Stromal cell of bone marrow (primary cell): ENCODE data around the gene ENO3.

Source experiments
- DNase-seq: peaks from one replicate; pipeline ENCODE4 v3.0.0-alpha.2; 2012; ENCODE audit warnings: low read depth

Gene ENO3

GRCh38 chr17:4950075-4950745 lies 709 bp upstream of the ENO3 start:
- no peak for DNase-seq

GRCh38 chr17:4951486-4951885 lies 567 bp downstream of the ENO3 start:
- DNase-seq: no peak

DNA sequence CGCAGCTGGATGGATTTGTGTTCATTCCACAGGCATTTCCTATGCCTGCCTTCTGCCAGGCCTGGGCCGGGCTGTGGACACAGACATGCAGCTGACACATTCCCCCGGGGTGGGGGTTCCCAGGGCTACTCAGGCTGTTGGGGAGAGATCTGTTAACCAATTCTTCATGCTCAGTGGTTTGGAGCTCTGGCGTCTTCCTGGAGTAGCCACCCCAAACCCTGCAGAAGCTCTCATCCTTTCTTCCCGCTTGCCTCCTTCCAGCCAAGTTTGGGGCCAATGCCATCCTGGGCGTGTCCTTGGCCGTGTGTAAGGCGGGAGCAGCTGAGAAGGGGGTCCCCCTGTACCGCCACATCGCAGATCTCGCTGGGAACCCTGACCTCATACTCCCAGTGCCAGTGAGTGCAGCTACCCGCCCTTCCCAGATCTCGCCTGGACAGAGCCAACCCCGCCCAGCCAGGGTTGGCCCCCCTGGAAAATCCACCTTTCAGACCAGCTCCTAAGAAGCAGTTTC lies 2.6 kb downstream of the ENO3 start:
- DNase-seq: peak; percentile 78

- no peak for DNase-seq
Measured at GRCh38 chr17:4955091-4955490, 4.2 kb downstream of the ENO3 start.

DNA sequence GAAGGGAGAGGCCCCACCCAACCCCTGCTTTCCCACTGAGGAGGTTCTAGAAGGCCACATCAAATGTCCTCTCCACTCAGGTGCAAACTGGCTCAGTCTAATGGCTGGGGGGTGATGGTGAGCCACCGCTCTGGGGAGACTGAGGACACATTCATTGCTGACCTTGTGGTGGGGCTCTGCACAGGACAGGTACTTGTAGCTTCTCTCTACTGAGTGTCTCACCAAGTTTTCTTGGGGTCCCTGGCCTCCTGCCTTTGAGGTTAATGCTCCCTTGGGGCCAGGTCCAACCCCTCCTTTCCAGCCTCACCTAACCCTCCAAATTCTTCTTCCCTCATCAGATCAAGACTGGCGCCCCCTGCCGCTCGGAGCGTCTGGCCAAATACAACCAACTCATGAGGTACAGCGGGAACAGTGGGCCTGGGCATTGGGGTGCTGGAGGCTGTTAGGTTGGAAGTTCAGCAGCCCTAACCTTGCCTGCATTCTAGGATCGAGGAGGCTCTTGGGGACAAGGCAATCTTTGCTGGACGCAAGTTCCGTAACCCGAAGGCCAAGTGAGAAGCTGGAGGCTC lies 5.7 kb downstream of the ENO3 start:
- no peak for DNase-seq

GRCh38 chr17:4958102-4958501 lies 7.2 kb downstream of the ENO3 start:
- DNase-seq: no peak

- DNase-seq: no peak
Measured at GRCh38 chr17:4959261-4959965, 8.5 kb downstream of the ENO3 start.

- no peak for DNase-seq
Measured at GRCh38 chr17:4960279-4960922, 9.5 kb downstream of the ENO3 start.

DNA sequence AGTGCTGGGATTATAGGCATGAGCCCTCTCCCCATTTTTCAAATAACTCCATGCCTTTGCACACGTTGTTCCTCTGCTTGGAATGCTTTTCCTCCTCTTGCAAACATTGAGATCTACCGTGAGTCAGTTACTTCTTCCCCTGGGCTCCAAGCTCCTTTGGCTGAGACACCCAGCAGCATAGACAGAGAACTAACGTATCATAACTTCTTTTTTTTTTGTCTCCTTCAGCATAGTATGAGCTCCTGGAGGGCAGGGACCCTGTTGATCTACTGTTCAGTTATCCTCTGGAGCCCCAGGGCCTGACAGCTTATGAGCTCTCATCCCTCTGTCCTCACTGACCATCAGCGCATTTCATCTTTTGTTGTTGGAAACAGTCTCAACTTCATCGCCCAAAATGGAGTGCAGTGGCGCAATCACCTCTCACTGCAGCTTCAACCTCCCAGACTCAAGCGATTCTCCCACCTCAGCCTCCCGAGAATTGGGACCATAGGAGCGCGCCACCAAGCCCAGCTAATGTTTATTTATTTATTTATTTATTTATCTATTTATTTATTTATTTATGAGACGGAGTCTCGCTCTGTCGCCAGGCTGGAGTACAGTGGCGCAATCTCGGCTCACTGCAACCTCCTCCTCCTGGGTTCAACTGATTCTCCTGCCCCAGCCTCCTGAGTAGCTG lies 14.5 kb downstream of the ENO3 start:
- no peak for DNase-seq

DNA sequence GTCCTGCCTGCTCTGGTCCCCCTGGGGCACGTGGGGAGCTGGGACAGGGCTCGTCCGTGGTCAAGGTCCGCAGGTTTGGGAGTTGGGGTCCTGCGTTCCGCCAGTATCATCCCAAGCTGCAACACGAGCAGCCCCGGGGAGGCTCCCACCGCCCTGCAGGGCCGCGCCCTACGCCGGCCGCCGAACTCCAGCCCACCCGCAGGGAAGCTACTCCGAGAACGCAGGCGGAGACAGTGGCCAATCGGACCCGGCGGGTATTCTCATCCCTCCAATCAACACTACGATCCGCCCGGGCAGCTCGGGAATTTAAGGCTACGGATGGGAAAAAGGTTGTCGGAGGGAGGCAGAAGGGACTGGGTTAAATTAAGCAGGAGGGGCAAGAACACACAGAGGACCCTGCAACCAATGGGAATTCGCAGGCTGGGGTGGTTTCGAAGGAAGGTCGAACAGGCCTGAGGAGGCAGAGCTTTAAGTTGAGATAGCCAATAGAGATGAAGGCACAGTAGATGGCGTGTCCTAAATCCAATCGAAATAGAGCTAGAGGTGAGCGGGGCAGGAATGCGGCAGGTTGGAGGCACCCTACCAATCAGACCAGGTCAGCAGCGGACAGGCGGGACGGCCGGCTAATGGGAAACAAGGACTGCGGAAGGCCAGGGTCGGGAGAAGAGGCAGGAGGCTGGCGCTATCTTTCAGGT lies 16.1 kb downstream of the ENO3 start:
- DNase-seq: peak; percentile 99

DNA sequence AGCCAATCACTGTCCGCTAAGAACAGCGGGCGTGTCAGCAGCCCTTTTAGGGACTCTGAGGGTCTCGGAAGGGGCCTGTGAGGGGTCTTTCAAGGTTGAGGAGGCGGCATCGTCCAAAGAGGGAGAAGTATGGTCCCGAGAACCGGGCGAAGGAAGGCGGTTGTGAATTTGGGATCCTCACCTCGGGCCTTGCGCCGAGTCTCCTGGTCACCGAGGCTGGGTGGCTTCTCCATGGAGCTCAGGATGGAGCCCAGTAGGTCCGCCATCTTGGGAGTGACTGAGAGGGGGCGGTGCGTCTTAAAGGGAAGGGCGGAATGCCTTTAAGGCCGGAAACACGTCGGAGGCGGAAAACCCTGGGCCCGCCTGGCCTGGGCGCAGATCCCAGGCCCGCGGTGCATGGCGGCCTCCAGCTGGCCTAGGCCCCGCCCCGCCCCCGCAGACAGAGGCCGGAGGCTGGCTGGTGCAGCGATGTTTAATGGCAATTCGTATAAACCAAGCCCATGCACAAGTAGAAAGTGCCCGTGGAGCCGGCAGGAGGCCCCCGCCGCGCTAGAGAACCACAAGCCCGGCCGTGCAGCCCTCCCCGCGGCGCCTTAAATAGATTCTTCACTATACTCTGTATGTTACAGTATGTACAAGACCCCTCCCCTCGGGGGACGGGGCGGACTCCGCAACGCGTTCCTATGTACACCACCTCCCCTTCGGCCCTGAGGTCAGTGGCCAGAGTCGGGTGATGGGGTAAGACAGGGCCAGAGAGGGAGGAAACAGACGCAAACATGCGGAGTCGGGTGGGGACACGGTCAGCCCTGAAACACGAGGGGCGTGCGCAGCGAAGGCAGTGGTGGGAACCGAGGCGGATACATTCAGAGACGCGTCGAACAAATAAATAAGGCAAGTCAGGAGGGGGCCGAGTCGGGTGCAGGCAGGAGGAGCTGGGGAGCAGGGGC lies 16.9 kb downstream of the ENO3 start, which contains the start of gene SPAG7:
Gene SPAG7, minus strand, starts transcription at position 279 of the 947 bp plus-strand sequence. Its CDS starts 13 bp downstream, at position 266.
- peak; percentile 91 for DNase-seq

DNA sequence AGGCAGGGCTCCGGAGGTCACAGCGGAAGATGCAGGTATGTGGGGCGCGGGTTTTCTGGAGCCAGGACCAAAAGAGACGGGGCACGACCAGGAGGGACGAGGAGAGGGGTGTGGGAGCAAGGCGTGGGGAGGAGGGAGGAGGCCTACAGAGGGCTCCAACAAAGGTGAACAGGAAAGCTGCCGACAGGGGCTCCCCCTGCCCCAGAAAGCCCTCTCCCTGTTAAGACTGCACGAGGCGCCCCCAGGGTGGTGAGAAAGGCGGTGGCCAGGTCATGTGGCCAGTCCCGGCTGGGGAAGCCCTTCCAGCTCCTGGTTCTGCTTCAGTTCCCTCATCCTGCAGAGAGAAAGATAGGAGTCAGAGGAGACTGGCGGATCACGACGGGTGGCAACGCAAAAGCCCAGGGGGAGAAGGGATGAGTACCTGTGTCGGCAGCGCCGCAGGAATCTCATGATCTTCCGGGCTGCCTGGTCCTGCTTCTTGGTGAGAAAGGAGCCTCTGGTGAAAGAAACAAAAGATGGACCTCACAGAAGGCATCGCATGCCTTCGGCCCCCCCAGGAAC lies 17.6 kb downstream of the ENO3 start:
- no peak for DNase-seq

DNA sequence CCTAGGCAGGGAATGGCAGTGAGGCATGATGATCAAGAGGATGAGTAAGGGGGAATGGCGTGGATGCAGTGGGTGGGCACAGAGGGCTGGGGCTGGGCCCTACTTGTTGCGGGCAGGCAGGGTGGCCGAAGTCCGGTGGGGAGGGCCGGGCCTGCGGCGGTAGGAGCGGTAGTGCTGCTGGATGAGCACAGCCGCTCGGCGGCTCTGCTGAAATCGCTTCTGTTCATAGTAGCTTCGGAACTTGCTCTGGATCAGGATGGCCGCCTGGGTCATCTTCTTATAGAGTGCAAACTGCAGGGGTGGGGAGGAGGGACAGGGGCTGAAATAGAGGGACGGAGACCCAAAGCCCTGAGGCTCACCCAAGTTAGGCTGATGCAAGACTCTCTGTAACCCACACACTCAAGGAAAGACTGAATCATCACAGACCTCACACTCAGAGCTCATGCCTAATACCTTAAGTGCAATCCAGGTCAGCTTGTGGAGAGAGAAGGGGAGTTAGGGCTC lies 18.2 kb downstream of the ENO3 start:
- DNase-seq: peak; percentile 91

DNA sequence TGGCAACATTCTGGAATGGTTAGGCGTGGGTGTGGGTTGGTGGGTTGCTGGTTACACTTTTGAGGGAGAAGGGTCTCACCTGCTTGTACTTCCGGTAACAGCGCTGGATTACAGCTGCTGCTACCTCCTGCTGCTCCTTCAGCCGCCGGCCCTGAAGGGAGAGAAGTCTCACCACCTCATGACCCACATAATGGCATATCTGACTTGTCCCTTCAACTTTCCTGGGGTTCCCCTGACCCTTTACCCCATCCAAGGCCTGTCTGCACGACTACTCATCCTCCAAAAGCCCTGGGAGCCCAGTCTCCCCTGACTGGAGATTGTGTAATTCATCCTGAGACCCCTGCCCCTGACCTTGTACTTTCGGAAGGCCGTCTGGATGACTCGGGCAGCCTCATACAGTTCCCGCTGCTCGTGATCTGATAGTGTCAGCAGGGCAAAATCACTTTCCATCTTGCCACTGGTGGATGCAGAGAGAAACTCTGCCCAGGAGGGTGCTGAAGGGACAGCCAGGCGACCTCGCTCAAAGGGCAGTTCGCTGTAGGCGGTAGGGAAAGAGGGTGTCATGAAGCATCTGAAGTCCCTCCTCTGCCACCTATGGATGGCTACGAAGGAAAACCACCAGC lies 18.7 kb downstream of the ENO3 start:
- DNase-seq: no peak

DNA sequence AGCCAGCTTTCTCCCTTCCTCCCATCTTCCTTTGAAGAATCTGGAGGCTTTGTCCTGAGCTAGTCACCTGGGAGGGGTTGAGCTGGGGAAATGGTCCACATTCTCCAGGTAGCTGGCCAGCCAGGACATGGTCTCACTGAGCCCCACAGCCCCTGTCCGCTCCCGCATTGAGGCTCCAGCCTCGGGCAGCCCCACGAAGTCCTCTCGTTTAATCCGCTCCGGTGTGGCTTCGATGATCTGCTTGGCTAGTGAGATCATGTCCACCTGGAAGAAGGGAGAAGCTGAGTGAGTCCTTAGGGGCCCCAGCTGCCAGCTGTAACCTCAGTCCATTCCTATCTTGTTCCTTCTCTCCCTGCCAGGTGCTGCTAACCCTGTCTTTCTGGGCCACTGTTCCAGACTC lies 19.4 kb downstream of the ENO3 start:
- no peak for DNase-seq

DNA sequence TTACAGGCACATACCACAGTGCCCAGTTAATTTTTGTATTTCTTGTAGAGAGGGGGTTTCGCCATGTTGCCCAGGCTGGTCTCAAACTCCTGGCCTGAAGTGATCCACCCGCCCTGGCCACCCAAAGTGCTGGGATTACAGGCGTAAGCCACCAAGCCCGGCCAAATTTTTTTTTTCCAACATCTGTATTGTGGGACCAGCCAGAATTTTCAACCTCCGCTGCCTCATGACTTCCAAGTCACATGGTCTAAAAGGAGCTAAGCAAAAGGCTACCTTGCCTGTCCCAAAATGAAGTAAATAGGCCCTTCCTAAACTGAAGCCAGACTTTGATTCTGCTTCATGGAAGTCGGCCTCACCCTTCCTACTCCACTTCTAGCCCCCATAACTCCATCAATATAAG lies 20.9 kb downstream of the ENO3 start:
- DNase-seq: no peak

GRCh38 chr17:4972322-4972721 lies 21.4 kb downstream of the ENO3 start:
- DNase-seq: no peak

DNA sequence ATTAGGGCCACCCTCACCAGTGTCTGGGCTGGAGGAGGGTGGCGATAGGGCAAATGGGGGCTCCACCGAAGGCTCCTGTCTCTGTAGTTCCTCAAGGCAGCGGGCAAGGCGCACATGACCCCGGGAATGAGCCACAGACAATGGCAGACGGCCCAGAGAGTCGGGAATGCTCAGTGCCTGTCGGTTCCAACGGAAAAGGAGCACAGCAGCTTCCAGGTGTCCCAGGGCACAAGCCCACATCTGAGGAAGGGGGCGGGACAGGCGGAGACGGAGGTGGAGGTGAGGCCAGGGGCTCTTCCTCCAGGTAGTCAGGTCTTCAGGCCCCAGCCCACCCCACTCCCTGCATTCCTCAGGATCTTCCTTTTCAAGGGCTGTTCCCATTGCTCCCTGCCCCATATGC lies 21.8 kb downstream of the ENO3 start:
- DNase-seq: no peak
